RWPE2 (cell line): ENCODE data around the gene TRIM16.
"Not testable (repeated sequence)": the region's sequence is repeated elsewhere in the genome, so short reads cannot be mapped to it uniquely, and the experiment has no call there.

Experiments
- ATAC-seq: fragments of 200-7000 bp; cut with Tn5 transposase; 3 replicates; pipeline ENCODE4 v1.9.1; 2021; ENCODE audit warnings: low read depth
- DNase-seq: peaks from one replicate; pipeline ENCODE4 v3.0.0-alpha.2; 2020; ENCODE audit warnings: low spot score
- H3K27ac ChIP-seq: fragments of 450-650 bp; 2 replicates; pipeline ENCODE4 v1.5.1; 2017; ENCODE audit warnings: mild to moderate bottlenecking; ENCODE audit not compliant: poor library complexity, severe bottlenecking
- H3K27me3 ChIP-seq: fragments of 250-450 bp; sonication (Bioruptor Pico); 2 replicates; pipeline ENCODE4 v1.5.1; 2021; ENCODE audit warnings: mild to moderate bottlenecking, moderate library complexity; ENCODE audit not compliant: insufficient read depth, poor library complexity, severe bottlenecking
- H3K36me3 ChIP-seq: fragments of 250-450 bp; sonication (Bioruptor Pico); 2 replicates; pipeline ENCODE4 v1.5.1; 2020; ENCODE audit warnings: low read depth, mild to moderate bottlenecking, moderate library complexity
- H3K4me1 ChIP-seq: fragments of 250-450 bp; sonication (Bioruptor Pico); 2 replicates; pipeline ENCODE4 v1.5.1; 2021; ENCODE audit warnings: mild to moderate bottlenecking, moderate library complexity; ENCODE audit not compliant: insufficient read depth, poor library complexity, severe bottlenecking
- H3K4me3 ChIP-seq: fragments of 250-450 bp; sonication (Bioruptor Pico); 2 replicates; pipeline ENCODE4 v1.5.1; 2021; ENCODE audit warnings: mild to moderate bottlenecking, moderate library complexity; ENCODE audit not compliant: severe bottlenecking
- H3K9me3 ChIP-seq: fragments of 250-450 bp; sonication (Bioruptor Pico); 2 replicates; pipeline ENCODE4 v1.5.1; 2021; ENCODE audit warnings: mild to moderate bottlenecking, moderate library complexity; ENCODE audit not compliant: severe bottlenecking
- CTCF ChIP-seq: fragments of 450-650 bp; IDR thresholded peaks from one replicate; pipeline ENCODE4 v1.5.1; 2017; ENCODE audit warnings: mild to moderate bottlenecking, moderate library complexity; ENCODE audit not compliant: poor library complexity, severe bottlenecking

TRIM16 gene

GRCh38 chr17:15658296-15658695 lies 25.8 kb downstream of the TRIM16 start:
- no peaks in the 10 kb centered on the region for H3K9me3 ChIP-seq
- H3K27me3 ChIP-seq: no peaks in the 10 kb centered on the region
- H3K4me3 ChIP-seq: no peak overlapping the region
- H3K4me1 ChIP-seq: peaks cover 48% of the 10 kb centered on the region
- DNase-seq (no peak), ATAC-seq (peak; percentile 28)
- 0 out of 2 replicates have a peak, but pooled peaks cover 3% of the 10 kb centered on the region for H3K36me3 ChIP-seq
- peak overlapping the region; percentile 99 for H3K27ac ChIP-seq
- TF ChIP-seq CTCF: no peak

GRCh38 chr17:15657868-15658267 lies 26.2 kb downstream of the TRIM16 start:
- ATAC-seq (peak; percentile 64), DNase-seq (no peak)
- Histone ChIP-seq H3K36me3 (no peaks in the 10 kb centered on the region), H3K4me1 (peaks cover 43% of the 10 kb centered on the region), H3K9me3 (no peaks in the 10 kb centered on the region), H3K4me3 (no peak overlapping the region), H3K27me3 (no peaks in the 10 kb centered on the region), H3K27ac (peak overlapping the region; percentile 99)
- no peak for TF ChIP-seq CTCF

- ATAC-seq (no peak), DNase-seq (no peak)
Observed at GRCh38 chr17:15654886-15655561, 29.1 kb downstream of the TRIM16 start.

GRCh38 chr17:15654401-15654800 lies 29.7 kb downstream of the TRIM16 start:
- not testable (repeated sequence) for ATAC-seq, H3K27me3 ChIP-seq, H3K9me3 ChIP-seq, H3K4me3 ChIP-seq, DNase-seq, H3K36me3 ChIP-seq
- Histone ChIP-seq H3K27ac (peak overlapping the region; percentile 99), H3K4me1 (peaks cover 44% of the 10 kb centered on the region)

More at GRCh38 chr17:15654886-15655561, 29.1 kb downstream of the TRIM16 start:
- TF ChIP-seq CTCF: no peak
- Histone ChIP-seq H3K4me3 (no peak overlapping the region), H3K9me3 (no peaks in the 10 kb centered on the region), H3K4me1 (peaks cover 42% of the 10 kb centered on the region), H3K27ac (peak overlapping the region; percentile 99), H3K36me3 (no peaks in the 10 kb centered on the region), H3K27me3 (no peaks in the 10 kb centered on the region)

GRCh38 chr17:15652960-15653359 lies 31.2 kb downstream of the TRIM16 start:
- H3K4me3 ChIP-seq: no peak overlapping the region
- H3K27ac ChIP-seq: peak overlapping the region; percentile 99
- DNase-seq (no peak), ATAC-seq (no peak)
- H3K36me3 ChIP-seq: peaks cover 10% of the 10 kb centered on the region
- no peaks in the 10 kb centered on the region for H3K27me3 ChIP-seq
- no peaks in the 10 kb centered on the region for H3K9me3 ChIP-seq
- H3K4me1 ChIP-seq: peaks cover 42% of the 10 kb centered on the region
- no peak for TF ChIP-seq CTCF
